Fibroblast of skin of left biceps (primary cell): ENCODE results near the gene CNTNAP2.

Source experiments
- DNase-seq, 2 experiments: peaks; one replicate each; pipeline ENCODE4 v3.0.0-alpha.2; 2013; ENCODE audit warnings: low read depth in 2 of 2

The CNTNAP2 gene

GRCh38 chr7:146670532-146670931, 553.9 kb downstream of the CNTNAP2 start:
- DNase-seq: no peak

GRCh38 chr7:146681487-146681886, 564.9 kb downstream of the CNTNAP2 start:
- DNase-seq: no peak

DNA sequence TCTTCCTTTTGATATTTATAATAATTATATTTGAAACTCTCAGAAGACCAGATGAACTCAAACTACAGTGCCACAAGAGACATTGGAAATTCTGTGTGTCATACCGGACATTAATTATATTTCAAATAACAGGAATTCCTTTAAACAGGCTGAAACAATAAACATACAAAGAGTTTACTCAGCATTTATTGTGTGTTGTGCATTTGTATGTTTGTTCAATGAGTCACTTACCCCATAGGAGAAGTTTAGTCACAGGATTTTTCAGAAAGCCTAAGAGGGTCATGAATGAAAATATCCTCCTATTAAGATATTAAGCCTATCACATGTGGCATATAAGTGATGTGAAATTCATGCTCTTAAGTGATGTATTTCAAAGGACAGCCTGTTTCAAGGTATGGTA, 566.8 kb downstream of the CNTNAP2 start:
- DNase-seq: no peak

GRCh38 chr7:146690987-146691386, 574.4 kb downstream of the CNTNAP2 start:
- no peak for DNase-seq

DNA sequence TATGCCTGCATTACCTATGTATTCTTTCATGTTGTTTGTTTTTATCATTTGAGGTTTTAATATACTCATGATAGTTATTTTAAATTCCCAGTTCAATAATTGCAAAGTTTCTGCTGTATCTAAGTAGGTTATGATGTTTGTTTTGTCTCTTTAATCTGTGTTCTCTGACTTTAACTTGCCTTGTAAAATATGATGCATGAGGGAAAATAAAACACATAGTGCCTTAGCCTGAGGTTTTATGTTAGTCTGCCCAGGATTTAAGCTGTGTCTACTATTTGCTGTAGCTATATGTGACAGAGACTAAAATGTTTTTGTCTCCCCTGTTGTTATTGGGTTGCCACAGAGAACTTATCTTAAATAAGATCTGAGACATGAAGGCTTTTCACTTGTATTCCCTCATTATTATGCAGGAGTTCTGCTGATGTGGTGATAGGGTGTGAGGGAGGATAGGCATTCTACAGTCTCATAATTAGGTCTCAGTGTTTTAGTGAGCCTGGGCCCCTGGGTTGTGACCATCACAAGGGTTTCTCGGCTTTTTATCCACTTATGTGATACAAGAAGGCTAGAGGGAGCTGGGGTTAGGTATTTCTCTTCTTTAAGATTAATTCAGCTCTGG, 582.5 kb downstream of the CNTNAP2 start:
- DNase-seq: no peak

DNA sequence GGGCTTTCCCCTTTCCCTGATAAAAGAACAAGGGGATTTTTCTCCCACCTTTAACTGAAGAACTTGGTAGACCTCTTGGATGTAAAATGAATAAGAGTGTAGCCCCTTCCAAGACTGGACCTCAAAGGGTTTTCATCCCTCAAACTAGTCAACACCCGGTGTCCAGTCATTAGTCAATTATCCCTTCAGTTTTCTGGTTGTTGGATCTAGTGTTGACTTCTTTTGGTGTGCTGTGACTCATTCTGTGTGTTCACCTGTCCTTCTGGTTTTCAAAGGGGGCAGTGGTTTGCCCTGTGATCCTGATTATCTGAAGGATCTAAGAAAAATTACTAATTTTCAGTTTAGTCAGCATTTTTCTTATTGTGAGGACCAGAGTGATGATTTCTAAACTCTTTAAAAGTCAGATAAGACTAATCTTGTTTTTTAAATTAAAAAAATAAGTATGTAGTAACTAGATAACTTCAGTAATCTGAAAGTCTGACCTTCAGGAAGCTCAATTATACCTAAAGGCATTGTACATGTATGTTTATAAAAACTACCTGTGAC, 583.5 kb downstream of the CNTNAP2 start:
- DNase-seq: no peak

- DNase-seq: no peak
These were observed 584.6 kb downstream of the CNTNAP2 start for GRCh38 chr7:146701166-146701565.

- DNase-seq: no peak
These were observed 586.3 kb downstream of the CNTNAP2 start for GRCh38 chr7:146702898-146703297.

- DNase-seq: no peak
These were observed 592.9 kb downstream of the CNTNAP2 start for GRCh38 chr7:146709451-146710027.

GRCh38 chr7:146713205-146713604, 596.6 kb downstream of the CNTNAP2 start:
- DNase-seq: no peak

DNA sequence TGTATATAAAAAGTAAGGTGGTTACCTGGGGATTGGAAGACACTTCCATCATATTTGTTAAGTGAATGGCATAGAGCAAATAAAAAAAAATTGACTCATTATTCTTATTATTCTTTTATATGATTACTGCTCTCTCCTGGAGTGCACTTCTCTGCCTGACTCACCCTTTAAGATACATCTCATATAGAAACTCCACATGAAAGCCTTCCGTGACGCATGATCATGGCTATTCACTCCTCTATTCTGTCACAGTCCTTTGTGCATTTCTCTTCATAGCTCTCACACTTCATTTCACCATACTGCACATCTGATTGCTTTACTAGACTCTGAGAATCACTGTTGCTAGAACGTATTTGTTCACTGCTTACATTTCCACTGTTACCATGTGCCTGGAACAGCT, 597.3 kb downstream of the CNTNAP2 start:
- DNase-seq: no peak

DNA sequence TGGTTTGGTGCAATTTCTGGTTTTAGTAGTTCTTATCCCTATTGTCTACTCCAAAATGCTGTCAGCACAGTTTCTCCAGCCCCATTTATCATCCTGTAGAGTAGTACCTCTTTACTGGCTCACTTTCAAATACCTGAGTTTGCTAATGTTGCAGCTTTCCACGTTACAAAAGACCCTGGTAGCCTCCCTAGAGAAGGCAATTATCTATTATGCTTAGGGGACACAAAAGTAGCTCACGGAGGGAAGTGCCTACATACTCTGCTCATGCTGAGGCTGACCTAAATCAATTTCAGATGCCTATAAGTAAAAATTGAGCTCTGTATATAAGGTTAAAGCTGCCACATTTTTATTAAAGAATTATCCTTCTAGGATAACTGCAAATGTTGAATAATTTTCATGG, 603.6 kb downstream of the CNTNAP2 start:
- no peak for DNase-seq

GRCh38 chr7:146722986-146723385, 606.4 kb downstream of the CNTNAP2 start:
- no peak for DNase-seq

GRCh38 chr7:146725520-146725919, 608.9 kb downstream of the CNTNAP2 start:
- DNase-seq: no peak

DNA sequence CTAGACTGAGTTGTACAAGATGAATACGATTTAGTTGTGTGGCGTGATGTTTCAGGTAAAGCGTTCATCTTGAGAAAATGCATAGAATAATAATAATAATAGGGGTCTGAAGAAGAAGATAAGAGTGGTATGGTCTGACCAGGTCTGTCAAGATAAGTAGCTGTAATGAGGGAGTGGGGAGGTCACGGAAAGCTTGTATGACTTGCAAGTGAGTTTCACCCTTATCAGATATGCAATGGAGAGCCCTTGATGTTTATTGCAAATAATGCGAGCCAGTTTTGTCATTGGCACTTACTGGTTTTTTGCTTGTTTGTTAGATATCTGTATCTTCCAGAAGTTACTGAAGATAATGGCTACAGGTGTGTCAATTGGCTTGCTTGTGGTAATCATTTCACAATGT, 611.5 kb downstream of the CNTNAP2 start:
- no peak for DNase-seq

GRCh38 chr7:146728611-146729010, 612.0 kb downstream of the CNTNAP2 start:
- DNase-seq: no peak

DNA sequence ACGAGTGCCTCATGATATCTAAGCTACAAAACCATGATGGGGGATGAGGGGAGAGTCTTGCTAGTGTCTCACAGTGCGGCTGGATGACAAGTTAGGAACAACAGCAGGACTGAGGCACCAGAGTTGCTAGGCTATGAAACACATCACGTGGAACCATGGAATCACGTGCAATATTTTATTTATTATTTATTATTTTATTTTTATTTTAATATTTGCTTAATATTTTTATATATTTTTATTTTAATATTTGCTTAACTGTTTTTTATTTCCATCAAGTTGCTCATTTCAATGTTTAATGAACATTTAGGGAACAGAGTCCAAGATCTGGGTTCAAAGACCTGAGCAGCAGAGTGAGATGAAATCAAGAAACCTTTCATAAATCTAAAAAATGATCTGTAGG, 614.6 kb downstream of the CNTNAP2 start:
- DNase-seq: no peak

DNA sequence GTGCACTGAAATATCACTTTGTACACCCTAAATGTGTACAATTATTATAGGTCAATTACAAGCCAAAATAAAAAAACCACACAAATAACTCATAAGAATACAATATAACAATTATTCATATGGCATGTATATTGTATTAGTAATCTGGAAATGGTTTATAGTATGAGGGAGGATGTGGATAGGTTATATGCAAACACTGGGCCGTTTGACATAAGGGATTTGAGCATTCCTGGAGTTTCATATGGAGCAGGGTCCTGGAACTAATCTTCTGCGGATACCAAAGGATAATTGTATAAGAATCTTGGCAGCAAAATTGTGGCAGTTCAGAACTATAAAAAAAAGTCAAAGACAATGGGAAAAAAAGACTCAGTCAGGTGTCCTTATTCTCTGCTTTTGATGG, 619.4 kb downstream of the CNTNAP2 start:
- DNase-seq: no peak

DNA sequence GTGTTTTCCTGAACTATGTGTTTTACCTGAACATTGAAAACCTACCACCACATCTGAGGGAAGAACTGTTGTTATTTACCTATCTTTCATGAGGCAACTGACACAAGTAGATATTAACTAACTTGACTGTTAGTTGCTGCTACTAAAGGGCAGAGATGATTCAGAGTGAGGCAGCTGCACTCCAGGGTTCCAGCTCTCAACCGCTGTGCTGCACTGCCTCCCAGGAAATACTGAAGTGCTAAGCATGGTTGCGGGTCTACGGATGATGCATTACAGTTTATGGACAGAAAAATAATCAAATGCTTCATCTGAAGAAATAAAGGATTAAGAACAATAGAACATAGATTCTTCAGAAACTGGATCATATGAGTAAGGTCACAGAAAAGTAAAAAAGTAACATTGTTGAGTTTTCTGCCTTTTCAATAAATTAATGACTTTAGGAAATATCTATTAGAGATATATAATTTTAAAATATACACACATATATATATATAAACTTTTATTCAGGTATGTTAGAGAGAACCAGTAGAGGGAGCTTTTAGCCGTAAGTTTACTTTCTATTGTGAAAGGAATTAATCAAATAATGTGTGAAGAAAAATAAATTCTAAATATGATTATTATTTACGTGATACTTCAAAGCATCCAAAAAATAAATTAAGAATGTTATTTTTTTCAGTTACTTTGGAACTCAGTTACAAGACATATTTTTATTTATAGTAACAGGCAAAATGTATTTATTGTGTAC, 620.0 kb downstream of the CNTNAP2 start:
- no peak for DNase-seq

DNA sequence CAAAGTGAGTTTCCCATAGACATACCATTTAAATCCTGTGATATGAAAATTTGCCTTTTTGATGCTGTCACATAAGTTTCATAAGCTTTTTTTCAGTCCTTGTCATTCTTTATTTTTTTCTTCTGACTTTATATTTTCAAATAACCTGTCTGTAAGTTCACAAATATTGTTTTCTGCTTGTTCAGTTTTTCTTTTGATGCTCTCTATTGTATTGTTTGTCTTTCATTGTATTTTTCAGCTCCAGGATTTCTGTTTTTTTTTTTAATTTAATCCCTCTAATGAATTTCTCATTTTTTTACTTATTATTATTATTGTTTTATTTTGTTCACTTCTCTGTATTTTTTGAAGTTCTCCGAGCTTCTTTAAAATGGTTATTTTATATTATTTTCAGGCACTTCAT, 623.4 kb downstream of the CNTNAP2 start:
- no peak for DNase-seq

DNA sequence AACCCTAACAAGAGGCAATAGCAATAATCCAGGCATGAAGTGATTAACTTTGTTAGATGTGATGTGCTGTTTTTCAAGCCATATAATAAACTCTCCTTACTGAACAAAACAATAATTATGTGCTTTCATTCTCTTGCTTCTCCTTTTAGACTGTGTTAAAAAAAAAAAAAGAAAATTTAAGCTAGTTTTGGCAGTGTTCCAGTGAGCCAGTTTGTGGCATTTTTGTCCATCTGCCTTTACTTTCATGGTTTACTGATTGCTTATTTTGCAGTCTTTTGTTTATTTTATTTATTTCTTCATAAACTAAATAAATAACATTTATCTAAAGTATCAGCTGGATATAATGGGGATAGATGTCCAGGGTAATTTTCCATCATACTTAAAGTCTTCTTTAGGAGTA, 625.3 kb downstream of the CNTNAP2 start:
- no peak for DNase-seq

DNA sequence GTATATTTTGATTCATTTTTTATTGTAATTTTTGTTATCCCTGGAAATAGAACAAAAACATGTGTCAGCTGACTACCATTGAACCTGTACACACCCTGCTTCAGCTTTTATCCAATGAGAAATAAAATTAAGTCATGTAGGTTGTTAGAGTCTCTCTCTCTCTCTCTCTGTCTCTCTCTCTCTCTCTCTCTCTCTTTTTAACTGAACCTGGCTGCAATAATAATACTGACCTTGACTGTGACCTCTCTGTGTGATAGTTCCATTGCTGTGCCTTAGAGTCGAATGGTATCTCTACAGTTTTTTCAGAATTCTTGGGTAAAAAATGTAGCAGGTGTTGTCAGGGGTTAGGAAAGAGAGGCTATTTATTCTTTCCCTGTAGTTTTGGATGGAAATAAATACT, 637.8 kb downstream of the CNTNAP2 start:
- no peak for DNase-seq

- DNase-seq: no peak
These were observed 639.0 kb downstream of the CNTNAP2 start for GRCh38 chr7:146755585-146755984.
